ENCODE measurements around the gene C9orf153. TPM values are rescaled to one million over a fixed set of nuclear protein-coding genes. Genes with fewer than 3 reads are reported as not detected.

C9orf153 gene
- total RNA-seq, 1 donor from 2014 or later = 0.36 TPM

GRCh38 chr9:86263876-86264275, 4.4 kb upstream of the C9orf153 start:
- no peak for DNase-seq (ENCODE audit: low spot score)

- DNase-seq (ENCODE audit: low spot score) = no peak
Measured at GRCh38 chr9:86262492-86262891, 3.0 kb upstream of the C9orf153 start.

- DNase-seq (ENCODE audit: low spot score) = no peak
Measured at GRCh38 chr9:86257391-86257790, 2.1 kb downstream of the C9orf153 start.

GRCh38 chr9:86256653-86257052, 2.8 kb downstream of the C9orf153 start:
- DNase-seq (ENCODE audit: low spot score) = no peak

- DNase-seq (ENCODE audit: low spot score) = no peak
Measured at GRCh38 chr9:86253577-86253976, 5.9 kb downstream of the C9orf153 start.

- no peak for DNase-seq (ENCODE audit: low spot score)
Measured at GRCh38 chr9:86252870-86253269, 6.6 kb downstream of the C9orf153 start.

- no peak for DNase-seq (ENCODE audit: low spot score)
Measured at GRCh38 chr9:86250123-86250522, 9.3 kb downstream of the C9orf153 start.

- DNase-seq (ENCODE audit: low spot score) = no peak
Measured at GRCh38 chr9:86248746-86249145, 10.7 kb downstream of the C9orf153 start.

- no peak for DNase-seq (ENCODE audit: low spot score)
Measured at GRCh38 chr9:86246752-86247161, 12.7 kb downstream of the C9orf153 start.

GRCh38 chr9:86242071-86242470, 17.4 kb downstream of the C9orf153 start:
- no peak for DNase-seq (ENCODE audit: low spot score)

- no peak for DNase-seq (ENCODE audit: low spot score)
Measured at GRCh38 chr9:86241216-86241615, 18.2 kb downstream of the C9orf153 start.

- no peak for DNase-seq (ENCODE audit: low spot score)
Measured at GRCh38 chr9:86238861-86239770, 20.3 kb downstream of the C9orf153 start.

GRCh38 chr9:86230858-86231257, 28.6 kb downstream of the C9orf153 start:
- no peak for DNase-seq (ENCODE audit: low spot score)

GRCh38 chr9:86222667-86223066, 36.8 kb downstream of the C9orf153 start:
- no peak for DNase-seq (ENCODE audit: low spot score)

GRCh38 chr9:86219606-86220005, 39.9 kb downstream of the C9orf153 start:
- no peak for DNase-seq (ENCODE audit: low spot score)

- DNase-seq (ENCODE audit: low spot score) = no peak
Measured at GRCh38 chr9:86217076-86217755, 42.2 kb downstream of the C9orf153 start.

- no peak for DNase-seq (ENCODE audit: low spot score)
Measured at GRCh38 chr9:86207193-86207592, 52.3 kb downstream of the C9orf153 start.

- DNase-seq (ENCODE audit: low spot score) = no peak
Measured at GRCh38 chr9:86202338-86202882, 57.0 kb downstream of the C9orf153 start.

GRCh38 chr9:86201474-86202337, 57.8 kb downstream of the C9orf153 start:
- no peak for DNase-seq (ENCODE audit: low spot score)

GRCh38 chr9:86200599-86201162, 58.8 kb downstream of the C9orf153 start:
- no peak for DNase-seq (ENCODE audit: low spot score)

GRCh38 chr9:86193088-86193487, 66.4 kb downstream of the C9orf153 start:
- DNase-seq (ENCODE audit: low spot score) = no peak

All from ureter (tissue), 1 donor.